Glutamatergic neuron (in vitro differentiated cells): ENCODE results near the gene GGCT. TPM values are rescaled to one million over a fixed set of nuclear protein-coding genes. Genes with fewer than 3 reads are reported as not detected.

Experiments used
- DNase-seq: peaks from one replicate; pipeline ENCODE4 v3.0.0; 2022
- H3K27ac Mint-ChIP-seq: one replicate; pipeline ENCODE4 v1.8.0; 2020; ENCODE audit warnings: mild to moderate bottlenecking, mixed read lengths, inconsistent platforms; ENCODE audit not compliant: unreplicated experiment
- H3K27me3 Mint-ChIP-seq: one replicate; pipeline ENCODE4 v1.8.0; 2020; ENCODE audit warnings: mild to moderate bottlenecking, moderate library complexity, mixed read lengths, inconsistent platforms; ENCODE audit not compliant: unreplicated experiment
- H3K36me3 Mint-ChIP-seq: one replicate; pipeline ENCODE4 v1.8.0; 2020; ENCODE audit warnings: mild to moderate bottlenecking, mixed read lengths, inconsistent platforms; ENCODE audit not compliant: unreplicated experiment
- H3K4me1 Mint-ChIP-seq: one replicate; pipeline ENCODE4 v1.8.0; 2020; ENCODE audit warnings: mild to moderate bottlenecking, low read depth, mixed read lengths, inconsistent platforms; ENCODE audit not compliant: unreplicated experiment
- H3K4me3 Mint-ChIP-seq: one replicate; pipeline ENCODE4 v1.8.0; 2020; ENCODE audit warnings: mild to moderate bottlenecking, mixed read lengths, inconsistent platforms; ENCODE audit not compliant: unreplicated experiment
- H3K9me3 Mint-ChIP-seq: one replicate; pipeline ENCODE4 v1.8.0; 2020; ENCODE audit warnings: mild to moderate bottlenecking, moderate library complexity, mixed read lengths, inconsistent platforms; ENCODE audit not compliant: unreplicated experiment
- total RNA-seq: library from RNA; stranded (reverse); fragmentation: NEBNext Ultra II Directional; extraction: Animal tissue kit (Norgen Biotek cat#: 25700); gene quantifications from one replicate; pipeline ENCODE4 v1.2.1, GENCODE V29; 2021; ENCODE audit not compliant: unreplicated experiment
- TF ChIP-seq, protein P1 (sequence below): fragments of 200-600 bp; sonication (generic); IDR thresholded peaks from one replicate; pipeline ENCODE4 v1.5.0; 2021; ENCODE audit not compliant: partially characterized antibody, unreplicated experiment

The GGCT gene
- total RNA-seq, 1 donor from 2014 or later, result 25.0 TPM

DNA sequence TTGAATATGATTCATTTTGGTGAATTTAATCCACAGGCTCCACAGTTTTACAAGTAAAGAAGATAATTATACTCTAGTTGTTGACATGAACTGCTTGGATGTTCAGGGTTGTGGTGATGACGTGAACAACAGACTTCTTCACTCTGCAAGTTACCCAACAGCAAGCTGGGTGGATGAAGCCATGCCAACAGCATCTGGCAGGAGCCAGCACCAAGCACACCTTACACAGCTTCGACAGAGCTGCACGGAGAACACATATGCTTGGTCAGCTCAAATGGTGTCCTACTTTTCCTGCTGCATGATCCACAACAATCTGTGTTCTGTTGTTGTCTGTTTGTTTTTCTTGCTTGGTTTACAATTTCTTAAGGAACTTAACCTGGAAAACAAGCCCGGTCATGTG lies 35.8 kb downstream of the GGCT start:
- no peaks in the 10 kb centered on the region for H3K36me3 Mint-ChIP-seq
- peaks cover 8% of the 10 kb centered on the region for H3K27me3 Mint-ChIP-seq
- H3K4me1 Mint-ChIP-seq, result peaks cover 66% of the 10 kb centered on the region
- TF ChIP-seq, protein P1, sequence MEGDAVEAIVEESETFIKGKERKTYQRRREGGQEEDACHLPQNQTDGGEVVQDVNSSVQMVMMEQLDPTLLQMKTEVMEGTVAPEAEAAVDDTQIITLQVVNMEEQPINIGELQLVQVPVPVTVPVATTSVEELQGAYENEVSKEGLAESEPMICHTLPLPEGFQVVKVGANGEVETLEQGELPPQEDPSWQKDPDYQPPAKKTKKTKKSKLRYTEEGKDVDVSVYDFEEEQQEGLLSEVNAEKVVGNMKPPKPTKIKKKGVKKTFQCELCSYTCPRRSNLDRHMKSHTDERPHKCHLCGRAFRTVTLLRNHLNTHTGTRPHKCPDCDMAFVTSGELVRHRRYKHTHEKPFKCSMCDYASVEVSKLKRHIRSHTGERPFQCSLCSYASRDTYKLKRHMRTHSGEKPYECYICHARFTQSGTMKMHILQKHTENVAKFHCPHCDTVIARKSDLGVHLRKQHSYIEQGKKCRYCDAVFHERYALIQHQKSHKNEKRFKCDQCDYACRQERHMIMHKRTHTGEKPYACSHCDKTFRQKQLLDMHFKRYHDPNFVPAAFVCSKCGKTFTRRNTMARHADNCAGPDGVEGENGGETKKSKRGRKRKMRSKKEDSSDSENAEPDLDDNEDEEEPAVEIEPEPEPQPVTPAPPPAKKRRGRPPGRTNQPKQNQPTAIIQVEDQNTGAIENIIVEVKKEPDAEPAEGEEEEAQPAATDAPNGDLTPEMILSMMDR, result no peak
- peak overlapping the region; percentile 95 for H3K27ac Mint-ChIP-seq
- no peak overlapping the region for H3K4me3 Mint-ChIP-seq
- peaks cover 9% of the 10 kb centered on the region for H3K9me3 Mint-ChIP-seq
- no peak for DNase-seq

DNA sequence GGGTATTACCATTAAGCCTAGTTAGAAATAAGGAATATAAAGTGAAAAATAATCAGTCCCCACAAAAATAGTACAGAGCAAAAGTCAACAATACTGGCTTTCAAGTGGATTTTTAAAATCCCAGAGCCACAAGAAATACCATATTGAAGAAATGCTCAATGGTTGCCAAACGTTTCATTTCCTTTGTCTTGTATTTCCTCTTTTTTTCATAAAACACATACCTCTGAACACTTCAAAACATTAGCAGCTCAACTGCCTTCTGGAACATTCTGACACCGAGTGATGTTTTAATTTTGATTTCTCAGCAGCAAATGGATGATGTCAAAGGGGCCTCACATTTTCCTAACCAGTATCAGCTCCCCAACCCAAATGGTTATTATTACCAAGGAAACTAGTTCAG lies 36.6 kb downstream of the GGCT start:
- Mint-ChIP-seq H3K27me3 (peaks cover 9% of the 10 kb centered on the region), H3K9me3 (peaks cover 9% of the 10 kb centered on the region), H3K4me1 (peaks cover 68% of the 10 kb centered on the region), H3K36me3 (no peaks in the 10 kb centered on the region), H3K27ac (peak overlapping the region; percentile 95), H3K4me3 (no peak overlapping the region)
- TF ChIP-seq, protein P1, result no peak
- DNase-seq, result no peak

DNA sequence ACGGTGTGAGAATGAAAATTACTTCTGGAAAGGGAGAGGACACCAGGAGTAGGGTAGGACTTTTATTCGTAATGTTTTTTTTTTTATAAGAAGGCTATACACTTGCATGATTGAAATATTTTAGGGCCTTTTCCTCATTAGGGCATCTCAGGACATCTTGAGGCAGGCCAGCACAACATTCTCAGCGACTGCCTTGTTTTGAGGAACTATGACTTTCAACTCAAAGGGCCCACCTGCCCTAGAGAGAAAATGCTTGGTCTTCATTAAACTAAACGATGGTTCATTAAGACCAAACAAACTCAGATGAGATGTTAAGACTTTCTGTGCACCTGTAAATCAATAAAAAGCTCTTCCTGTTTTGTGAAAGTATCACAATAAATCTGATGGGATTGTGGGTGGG lies 37.4 kb downstream of the GGCT start:
- H3K4me1 Mint-ChIP-seq, result peaks cover 65% of the 10 kb centered on the region
- H3K9me3 Mint-ChIP-seq, result peaks cover 9% of the 10 kb centered on the region
- peaks cover 9% of the 10 kb centered on the region for H3K27me3 Mint-ChIP-seq
- no peak overlapping the region for H3K27ac Mint-ChIP-seq
- H3K4me3 Mint-ChIP-seq, result no peak overlapping the region
- TF ChIP-seq, protein P1, result no peak
- no peak for DNase-seq
- H3K36me3 Mint-ChIP-seq, result no peaks in the 10 kb centered on the region

DNA sequence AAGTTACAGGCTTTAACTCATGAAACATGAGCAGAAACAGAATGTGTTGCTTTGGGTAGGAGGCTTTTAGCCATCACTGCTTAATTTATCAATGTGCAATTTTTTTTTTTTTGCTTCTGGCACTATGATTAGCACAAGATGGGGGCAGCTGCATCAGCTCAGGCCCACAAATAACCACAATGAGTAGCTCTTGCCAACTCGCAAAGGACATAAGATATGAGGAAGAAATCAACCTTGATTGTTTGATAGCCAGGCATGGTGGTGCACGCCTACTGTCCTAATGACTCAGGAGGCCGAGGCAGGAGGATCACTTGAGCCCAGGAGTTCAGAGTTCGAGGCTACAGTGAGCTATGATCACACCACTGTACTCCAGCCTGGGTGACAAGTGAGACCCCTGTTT lies 38.4 kb downstream of the GGCT start:
- TF ChIP-seq, protein P1, result no peak
- Mint-ChIP-seq H3K9me3 (peaks cover 9% of the 10 kb centered on the region), H3K36me3 (no peaks in the 10 kb centered on the region), H3K4me3 (no peak overlapping the region), H3K27me3 (peaks cover 9% of the 10 kb centered on the region), H3K27ac (peak overlapping the region; percentile 48), H3K4me1 (peaks cover 59% of the 10 kb centered on the region)
- DNase-seq, result no peak

DNA sequence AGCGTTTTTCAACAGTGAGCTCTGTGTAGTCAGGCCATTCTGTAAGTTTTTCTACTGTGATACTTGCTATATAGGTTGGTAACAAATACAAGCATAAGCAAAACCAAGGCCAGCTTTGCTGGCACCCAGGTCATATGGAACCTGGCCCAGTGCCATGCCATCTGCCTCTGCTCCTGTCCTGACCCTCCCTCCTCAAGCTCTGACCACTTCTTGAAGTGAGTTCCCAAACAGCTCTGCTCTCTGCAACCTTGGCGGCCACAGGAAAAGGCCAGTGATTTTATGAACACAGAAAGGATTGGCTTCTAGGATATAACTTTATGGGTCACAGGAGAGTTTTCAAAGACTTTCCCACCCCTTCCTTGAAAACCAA lies 38.8 kb downstream of the GGCT start:
- TF ChIP-seq, protein P1, result no peak
- DNase-seq, result no peak
- no peaks in the 10 kb centered on the region for H3K36me3 Mint-ChIP-seq
- peaks cover 9% of the 10 kb centered on the region for H3K9me3 Mint-ChIP-seq
- H3K4me3 Mint-ChIP-seq, result no peak overlapping the region
- peaks cover 9% of the 10 kb centered on the region for H3K27me3 Mint-ChIP-seq
- H3K4me1 Mint-ChIP-seq, result peaks cover 54% of the 10 kb centered on the region
- no peak overlapping the region for H3K27ac Mint-ChIP-seq
